NCI-H2081 treated with DMSO at 0.1 percent for 48 hours (cell line): ENCODE measurements around the gene SLC38A2.
"Not testable (repeated sequence)": the region's sequence is repeated elsewhere in the genome, so short reads cannot be mapped to it uniquely, and the experiment has no call there.

Experiments
- DNase-seq: peaks from one replicate; lab custom pipeline; 2025; lab: John Stamatoyannopoulos, UW

Gene SLC38A2

GRCh38 chr12:46360908-46361666 is 11.5 kb downstream of the SLC38A2 start:
- DNase-seq = no peak

GRCh38 chr12:46360370-46360769 is 12.2 kb downstream of the SLC38A2 start:
- no peak for DNase-seq

DNA sequence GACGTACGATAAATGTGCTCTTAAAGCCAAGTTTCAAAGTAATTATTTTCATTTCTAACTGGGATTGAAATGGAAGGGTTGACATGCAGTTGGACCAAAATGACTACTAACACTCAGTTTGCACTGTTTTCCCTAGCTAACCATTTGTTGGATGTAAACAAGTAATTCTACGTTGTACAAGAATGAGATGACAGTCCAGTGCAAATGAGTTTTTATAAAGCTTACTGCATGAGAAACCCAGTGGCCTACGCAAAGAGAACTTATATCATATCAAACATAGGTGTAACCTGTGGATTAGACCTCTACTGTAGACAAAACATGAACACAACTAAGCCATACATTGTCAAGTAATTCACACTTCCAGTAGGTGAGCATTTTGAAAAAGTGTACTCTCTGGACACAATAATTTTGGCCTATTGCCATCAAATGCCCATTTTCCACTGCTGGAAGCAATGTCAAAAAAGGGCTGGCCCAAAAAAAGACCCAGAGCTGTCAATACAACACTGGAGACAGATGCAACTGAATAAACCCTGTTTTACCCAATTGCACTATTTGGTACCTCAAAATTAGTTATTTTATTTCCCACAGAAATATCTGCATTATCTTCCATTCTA is 12.8 kb downstream of the SLC38A2 start:
- no peak for DNase-seq

- DNase-seq = no peak
These were observed 13.5 kb downstream of the SLC38A2 start for GRCh38 chr12:46358791-46359666.

DNA sequence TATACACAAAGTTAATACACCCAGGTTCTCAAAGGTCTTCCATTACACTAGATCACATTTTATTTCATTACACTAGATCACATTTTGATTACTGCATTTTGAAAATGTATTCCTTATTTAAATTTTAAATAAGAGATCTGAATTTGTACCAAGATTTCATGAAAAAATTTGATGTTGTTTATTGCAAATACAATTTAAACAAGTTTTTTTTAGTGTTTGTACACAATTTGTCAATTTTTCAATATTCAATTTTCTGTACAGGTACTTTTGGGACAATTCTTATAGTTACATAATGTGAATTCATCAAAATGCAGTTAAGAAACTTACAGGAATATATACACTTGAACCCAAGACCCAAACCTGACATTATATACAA is 14.3 kb downstream of the SLC38A2 start:
- DNase-seq = no peak

- no peak for DNase-seq
These were observed 14.9 kb downstream of the SLC38A2 start for GRCh38 chr12:46357438-46358324.

DNA sequence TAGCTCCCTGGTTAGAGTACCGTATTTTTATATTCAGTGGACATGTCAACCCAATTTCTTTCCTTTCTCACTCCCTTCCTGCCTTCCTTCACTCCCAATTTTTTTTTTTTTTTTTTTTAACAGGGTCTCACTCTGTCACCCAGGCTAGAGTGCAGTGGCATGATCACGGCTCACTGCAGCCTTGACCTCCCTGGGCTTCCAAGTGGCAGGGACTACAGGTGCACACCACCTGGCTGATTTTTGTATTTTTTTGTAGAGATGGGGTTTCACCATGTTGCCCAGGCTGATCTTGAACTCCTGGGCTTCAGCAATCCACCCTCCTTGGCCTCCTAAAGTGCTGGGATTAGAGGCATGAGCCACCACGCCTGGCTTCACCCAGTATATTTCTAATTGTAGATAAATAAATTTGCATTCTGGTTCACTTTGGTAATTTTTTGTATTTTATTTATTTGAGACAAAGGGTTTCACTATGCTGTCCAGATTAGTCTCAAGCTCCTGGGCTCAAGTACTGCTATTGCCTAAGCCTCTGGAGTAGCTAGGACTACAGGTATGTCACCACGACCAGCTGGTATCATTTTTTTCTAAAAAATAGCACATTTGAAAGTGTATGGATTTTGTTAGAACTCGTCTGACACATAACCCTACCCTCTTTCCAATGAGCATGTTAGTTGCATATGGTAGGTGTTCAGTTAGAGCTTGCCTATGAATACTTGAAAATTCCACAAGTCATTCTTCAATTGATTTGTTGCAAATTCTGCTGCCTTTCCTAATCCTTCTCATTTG is 15.7 kb downstream of the SLC38A2 start:
- DNase-seq = no peak

DNA sequence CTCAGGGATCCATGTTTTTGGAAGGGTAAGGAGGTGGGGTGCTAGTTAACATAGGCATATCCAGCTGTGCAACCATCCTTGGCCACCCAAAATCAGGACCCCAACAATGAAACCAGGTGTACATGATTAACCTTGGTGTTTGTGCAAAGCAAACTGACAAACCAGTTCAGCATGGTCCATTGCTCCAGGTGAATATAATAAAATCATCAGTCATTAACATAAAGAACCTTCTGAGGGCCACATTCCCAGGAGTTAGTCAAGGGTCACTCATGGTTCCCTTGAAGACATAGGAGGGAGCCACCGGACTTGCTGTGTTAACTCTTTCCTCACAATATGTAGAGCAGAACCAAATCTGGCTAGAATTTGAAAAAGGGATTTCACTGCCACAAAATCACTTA is 17.8 kb downstream of the SLC38A2 start:
- DNase-seq = no peak

- DNase-seq = no peak
These were observed 18.3 kb downstream of the SLC38A2 start for GRCh38 chr12:46354111-46354801.

DNA sequence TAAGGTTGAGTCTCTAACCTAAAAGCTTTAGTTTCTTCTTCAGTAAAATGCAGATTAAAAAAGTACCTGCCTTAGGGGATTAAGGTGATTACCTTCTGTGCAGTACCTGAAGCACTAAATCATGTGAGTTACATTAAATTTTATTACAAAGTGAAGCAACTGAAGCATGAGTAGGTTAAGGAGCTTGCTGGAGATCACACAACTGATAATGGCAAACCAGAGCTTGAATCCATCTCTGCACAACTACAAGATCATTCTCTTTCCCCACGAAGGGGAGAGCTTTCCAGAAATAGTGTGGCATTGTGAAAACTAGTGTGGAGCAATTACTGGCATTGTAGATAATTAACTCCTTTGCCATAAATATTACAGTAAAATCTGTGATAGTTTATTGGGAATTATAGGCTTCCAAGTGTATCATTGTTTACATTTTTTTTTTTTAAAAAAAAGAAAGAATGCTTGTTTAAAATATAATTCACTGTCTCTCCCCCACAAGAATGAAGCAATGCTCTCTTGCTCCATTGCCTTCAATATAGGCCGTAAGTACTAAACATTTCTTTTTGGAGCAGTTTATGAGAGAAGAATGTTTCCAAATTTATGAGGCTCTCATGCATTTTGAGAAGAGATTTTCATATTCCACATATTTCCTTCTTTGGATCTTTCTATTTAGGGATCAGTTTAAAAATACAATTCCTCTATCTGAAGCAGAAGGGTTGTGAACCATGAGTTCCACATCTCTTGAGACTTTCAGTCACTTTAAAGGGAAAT is 20.5 kb downstream of the SLC38A2 start:
- no peak for DNase-seq

- no peak for DNase-seq
These were observed 21.4 kb downstream of the SLC38A2 start for GRCh38 chr12:46351138-46351537.

GRCh38 chr12:46349253-46349652 is 23.3 kb downstream of the SLC38A2 start:
- no peak for DNase-seq

DNA sequence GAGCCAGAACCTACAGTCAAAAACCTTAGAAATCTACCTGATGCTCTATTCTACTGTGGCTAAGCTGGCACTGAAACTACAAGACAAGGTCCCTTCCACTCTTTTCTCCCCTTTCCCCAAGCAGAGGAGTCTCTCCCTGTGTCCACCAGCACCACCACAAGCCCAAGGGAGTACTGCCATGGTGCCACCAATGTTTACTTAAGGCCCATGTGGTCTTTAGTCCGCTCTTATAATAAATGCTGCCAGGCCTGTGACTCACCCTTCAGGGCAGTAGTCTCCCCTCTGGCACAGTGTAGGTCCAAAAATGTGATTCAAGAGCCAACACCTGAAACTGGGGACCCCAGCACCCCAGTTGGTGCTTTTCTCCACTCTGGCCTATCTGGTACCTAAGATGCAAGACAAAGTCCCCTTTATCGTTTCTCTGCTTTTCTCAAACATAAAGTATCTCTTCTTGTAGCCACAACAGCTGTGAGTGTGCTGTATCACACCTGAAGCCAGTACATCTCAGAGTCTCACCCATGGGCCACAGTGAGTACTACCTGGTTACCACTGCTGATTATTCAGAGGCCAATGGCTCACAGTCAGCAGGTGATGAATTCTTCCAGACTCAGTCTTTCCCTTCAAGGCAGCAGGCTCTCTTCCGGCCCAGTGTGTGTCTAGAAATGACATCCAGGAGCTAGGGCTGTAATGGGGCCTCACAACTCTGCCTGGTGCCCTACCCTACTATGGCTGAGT is 29.3 kb downstream of the SLC38A2 start:
- DNase-seq = no peak

DNA sequence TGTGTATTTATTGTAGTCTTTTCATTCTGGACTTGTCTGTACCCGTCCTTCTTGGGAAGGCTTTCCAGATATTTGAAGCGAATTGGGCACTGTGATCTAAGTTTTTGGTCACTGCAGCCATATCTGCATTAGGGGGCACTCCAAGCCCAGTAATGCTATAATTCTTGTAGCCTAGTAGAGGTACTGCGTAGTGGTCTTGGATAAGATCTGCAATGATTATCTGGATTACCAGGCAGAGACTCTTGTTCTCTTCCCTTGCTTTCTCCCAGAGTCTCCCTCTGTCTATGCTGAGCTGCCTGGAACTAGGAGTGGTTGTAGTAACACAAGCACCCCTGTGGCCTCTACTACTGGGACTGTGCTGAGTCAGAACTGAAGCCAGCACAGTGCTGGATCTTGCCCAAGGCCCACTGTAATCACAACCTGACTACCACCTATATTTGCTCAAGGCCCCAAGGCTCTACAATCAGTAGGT is 30.0 kb downstream of the SLC38A2 start:
- DNase-seq = no peak

DNA sequence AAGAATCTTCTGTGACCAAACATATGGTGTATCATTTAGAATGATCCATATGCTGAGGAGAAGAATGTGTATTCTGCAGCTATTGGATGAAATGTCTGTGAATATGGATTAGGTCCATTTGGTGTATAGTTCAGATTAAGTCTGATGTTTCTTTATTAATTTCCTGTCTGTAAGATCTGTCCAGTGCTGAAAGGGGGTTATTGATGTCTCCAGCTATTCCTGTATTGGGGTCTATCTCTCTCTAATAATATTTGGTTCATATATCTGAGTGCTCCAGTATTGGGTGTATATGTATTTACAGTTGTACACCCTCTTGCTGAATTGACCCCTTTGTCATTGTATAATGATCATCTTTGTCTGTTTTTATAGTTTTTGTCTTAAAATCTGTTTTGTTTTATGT is 33.5 kb downstream of the SLC38A2 start:
- DNase-seq = no peak

GRCh38 chr12:46332260-46332659 is 40.3 kb downstream of the SLC38A2 start:
- no peak for DNase-seq

- not testable (repeated sequence) for DNase-seq
These were observed 47.5 kb downstream of the SLC38A2 start for GRCh38 chr12:46325075-46325474.

DNA sequence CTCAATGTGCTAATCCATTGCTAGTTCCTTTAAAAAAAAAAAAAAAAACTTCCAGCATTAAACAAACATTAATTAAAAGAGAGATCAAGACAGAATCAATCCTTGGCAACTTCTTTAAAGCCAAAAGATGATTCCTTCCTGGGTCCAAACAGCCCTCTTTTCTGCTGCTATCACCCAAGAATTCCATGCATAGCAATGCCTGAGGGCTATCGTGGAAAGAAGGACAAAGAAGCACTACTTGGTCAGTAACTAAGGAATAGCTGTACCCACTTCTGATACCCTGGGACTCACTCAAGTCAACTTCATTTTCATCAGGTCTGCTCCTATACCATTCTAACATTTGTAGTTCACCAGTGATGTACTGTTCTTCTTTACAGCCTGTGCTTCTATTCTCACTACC is 51.8 kb downstream of the SLC38A2 start:
- DNase-seq = no peak

GRCh38 chr12:46318037-46318436 is 54.5 kb downstream of the SLC38A2 start:
- no peak for DNase-seq
